CD4-positive, alpha-beta T cell treated with Interleukin-17A for 4 hours (primary cell): Measurements from ENCODE around the gene MEP1B.
"Not testable (repeated sequence)": the region's sequence is repeated elsewhere in the genome, so short reads cannot be mapped to it uniquely, and the experiment has no call there.

Experiments
- DNase-seq: peaks from one replicate; pipeline ENCODE4 v3.0.0-alpha.2; 2020; ENCODE audit warnings: mixed read lengths

The MEP1B gene

GRCh38 chr18:32209685-32210445 lies 20.0 kb downstream of the MEP1B start:
- no peak for DNase-seq

GRCh38 chr18:32213693-32214092 lies 23.9 kb downstream of the MEP1B start:
- DNase-seq = no peak

GRCh38 chr18:32216390-32216789 lies 26.6 kb downstream of the MEP1B start:
- no peak for DNase-seq

DNA sequence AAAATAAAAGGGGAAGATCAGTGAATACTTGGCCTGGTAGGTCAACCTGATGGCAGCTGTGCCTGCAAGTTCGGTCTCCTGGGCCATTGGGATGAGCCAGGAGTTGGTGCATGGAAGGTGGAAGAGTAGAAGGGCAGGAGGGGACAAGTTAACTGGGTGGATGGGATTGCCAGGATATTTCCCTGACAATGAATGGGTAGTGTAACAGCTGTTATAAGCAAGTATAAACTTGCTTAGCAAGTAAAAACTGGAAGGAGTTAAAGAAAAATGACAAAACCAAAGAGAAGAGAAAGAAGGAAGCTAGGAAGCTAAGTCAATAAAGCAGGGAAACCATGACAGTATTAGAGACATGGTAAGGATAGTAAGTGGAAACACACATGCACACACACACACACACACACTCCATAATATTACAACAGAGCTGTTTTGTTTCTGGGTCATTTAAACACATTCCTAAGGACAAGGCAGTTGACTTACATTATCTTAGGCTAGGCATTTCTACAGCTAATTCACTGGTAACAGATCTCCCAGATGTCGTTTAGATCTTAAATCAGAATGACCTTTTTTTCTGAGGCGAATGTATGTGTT lies 29.7 kb downstream of the MEP1B start:
- DNase-seq = no peak

GRCh38 chr18:32233348-32233747 lies 43.5 kb downstream of the MEP1B start:
- DNase-seq = not testable (repeated sequence)

- no peak for DNase-seq
These were observed 47.2 kb downstream of the MEP1B start for GRCh38 chr18:32237049-32237448.

- no peak for DNase-seq
These were observed 48.9 kb downstream of the MEP1B start for GRCh38 chr18:32238635-32239268.

DNA sequence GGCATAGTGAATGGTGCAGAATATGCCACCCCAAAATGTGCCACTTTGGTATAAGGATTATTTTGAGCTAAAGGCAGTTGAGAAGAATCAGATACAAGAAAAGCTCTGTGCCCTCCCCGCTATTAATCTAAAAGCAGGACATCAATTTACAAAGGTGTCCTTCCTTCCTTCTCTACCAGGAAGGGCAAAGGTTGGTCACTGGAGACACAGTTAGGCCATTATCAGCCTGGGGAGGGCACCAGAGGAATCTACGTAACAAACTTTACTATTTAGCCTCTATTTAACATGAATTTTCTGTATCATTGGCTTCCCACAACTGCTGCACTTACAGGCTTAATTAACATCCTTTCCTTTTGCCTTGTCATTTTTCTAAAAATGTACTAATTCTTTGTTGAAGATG lies 52.6 kb downstream of the MEP1B start:
- DNase-seq = no peak

GRCh38 chr18:32243358-32243757 lies 53.5 kb downstream of the MEP1B start:
- DNase-seq = no peak

- DNase-seq = no peak
These were observed 55.0 kb downstream of the MEP1B start for GRCh38 chr18:32244881-32245280.

- DNase-seq = no peak
These were observed 59.5 kb downstream of the MEP1B start for GRCh38 chr18:32249147-32249929.

DNA sequence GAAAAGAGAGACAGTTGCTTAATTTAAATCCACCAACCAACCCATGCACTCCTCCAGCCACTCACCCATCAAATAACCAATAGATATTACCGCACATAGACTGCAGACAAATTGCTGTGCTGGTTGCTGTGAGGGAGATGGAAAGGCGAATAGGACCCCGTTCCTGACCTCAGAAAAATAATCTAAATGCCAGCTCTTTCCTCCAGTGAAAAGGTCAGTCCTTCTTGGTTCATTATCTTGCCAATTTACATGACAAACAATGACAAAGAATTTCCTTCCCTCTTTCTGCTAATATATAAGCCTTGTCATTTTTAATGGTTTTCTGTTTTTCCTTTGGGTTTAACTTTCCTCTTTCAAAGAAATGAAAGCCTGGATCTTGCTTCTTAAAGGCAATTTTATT lies 61.6 kb downstream of the MEP1B start:
- no peak for DNase-seq

GRCh38 chr18:32252141-32252860 lies 62.5 kb downstream of the MEP1B start:
- DNase-seq = no peak

DNA sequence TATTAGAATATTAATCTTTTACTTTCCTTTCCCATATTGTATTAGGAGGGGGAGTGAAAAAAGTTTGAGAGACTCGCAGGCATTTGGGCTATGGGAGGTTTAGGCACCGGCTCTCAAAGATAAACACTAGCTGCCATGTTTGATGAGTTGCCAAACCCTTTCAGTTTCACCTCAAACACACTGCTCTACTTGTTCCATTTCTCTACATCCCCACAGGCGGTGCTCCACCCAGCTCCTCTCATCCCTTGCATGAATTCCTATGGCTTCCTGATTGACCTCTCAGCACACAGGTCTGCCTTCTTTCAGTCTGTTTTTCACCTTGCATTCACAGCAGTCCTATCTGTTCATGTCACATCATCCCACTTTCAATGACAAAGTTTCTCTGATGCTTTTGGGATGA lies 65.7 kb downstream of the MEP1B start:
- no peak for DNase-seq

GRCh38 chr18:32257084-32257785 lies 67.4 kb downstream of the MEP1B start:
- DNase-seq = no peak

DNA sequence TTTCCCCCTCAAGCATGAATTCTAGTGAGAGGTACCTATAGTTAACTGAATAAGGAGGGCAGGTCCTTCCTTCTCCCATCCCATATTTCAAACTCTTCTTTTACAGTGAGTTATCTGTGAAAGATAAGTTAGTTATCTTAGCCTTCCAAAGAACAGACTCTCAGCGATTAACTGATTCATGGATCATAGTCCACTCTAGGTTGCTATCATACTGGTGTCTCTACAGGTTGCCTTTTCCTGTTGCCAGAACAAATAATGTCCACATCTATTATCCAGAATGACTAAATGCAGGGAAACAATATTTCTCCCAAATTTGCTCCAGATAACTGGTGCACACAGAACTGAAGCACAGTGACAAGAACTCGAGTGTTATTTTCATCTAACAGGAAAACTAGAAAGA lies 68.3 kb downstream of the MEP1B start:
- DNase-seq = no peak

DNA sequence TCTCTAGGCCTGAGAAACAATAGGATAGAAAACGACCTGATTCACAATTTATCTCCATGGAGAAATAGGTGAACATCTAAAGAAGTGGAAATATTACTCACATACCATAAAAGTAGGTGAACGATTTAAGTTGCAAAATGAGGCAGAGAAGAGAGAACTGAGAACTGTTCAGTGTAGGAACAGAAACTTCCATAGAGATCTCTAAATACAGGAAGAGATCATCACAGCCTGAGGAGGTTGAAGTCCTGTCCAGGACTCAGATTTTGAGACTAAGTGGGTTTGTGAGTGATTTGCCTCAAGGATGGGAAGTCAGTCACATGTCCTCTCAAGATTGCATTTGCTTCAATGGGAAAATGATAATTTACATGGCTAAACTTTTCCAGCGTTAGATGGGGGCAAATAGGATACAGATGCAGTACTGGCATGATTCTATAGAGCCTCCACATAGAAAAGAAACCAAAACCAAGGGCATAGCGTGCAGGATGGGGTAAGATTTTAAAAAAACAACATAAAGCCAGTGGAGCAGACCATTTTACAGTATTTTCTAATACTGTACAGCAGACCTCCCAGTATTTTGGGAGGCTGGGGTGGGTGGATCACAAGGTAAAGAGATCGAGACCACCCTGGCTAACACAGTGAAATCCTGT lies 68.8 kb downstream of the MEP1B start:
- no peak for DNase-seq

DNA sequence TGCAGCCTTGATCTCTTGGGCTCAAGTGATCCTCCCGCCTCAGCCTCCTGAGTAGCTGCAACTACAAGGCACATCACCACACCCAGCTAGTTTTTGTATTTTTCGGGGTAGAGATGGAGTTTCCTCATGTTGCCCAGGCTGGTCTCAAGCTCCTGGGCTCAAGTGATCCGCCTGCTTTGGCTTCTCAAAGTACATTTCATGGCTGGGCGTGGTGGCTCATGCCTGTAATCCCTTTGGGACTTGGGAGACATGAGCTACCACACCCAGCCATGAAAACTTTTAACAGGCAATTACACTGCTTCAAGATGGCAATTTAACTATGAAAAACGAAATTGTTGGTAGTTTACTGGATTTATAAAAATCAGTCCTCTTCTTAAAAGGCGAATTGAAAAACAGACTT lies 69.7 kb downstream of the MEP1B start:
- no peak for DNase-seq

- DNase-seq = no peak
These were observed 71.2 kb downstream of the MEP1B start for GRCh38 chr18:32261003-32261402.

DNA sequence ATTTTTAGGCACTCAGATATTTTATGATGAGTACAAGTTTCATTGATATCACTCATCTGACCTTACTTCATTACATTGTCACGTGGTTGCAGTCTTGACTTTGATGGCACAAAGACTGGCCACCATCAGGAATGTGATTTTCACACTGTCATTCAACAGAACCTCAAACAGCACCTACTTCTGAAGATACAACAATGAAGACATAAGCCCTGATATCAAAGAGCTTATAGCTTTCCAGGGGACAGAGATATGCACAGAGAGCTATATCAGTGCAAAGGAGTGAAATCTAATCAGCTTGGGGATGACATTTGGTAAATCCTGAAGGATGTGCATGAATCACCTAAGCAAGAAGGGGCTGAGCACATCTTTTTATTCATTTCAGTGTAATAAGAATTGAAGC lies 72.3 kb downstream of the MEP1B start:
- DNase-seq = no peak

DNA sequence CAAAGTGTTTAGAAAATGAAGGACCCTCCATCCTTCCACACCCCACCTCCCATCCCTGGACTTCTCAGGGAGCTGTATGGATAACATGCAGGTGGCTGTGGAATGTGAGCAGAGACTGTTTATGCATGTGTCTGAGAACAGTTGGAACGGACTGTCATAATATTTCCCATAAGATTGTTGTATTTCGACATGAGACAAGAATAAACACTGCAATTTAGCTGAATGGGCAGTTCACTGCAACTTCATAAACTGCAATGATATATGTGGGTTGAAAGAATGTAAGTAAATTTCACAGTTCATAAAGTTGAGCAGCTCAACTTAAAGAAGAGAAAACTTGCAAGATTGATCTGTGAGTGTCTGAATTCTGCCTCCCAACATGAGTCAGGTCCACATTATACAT lies 74.6 kb downstream of the MEP1B start:
- no peak for DNase-seq

DNA sequence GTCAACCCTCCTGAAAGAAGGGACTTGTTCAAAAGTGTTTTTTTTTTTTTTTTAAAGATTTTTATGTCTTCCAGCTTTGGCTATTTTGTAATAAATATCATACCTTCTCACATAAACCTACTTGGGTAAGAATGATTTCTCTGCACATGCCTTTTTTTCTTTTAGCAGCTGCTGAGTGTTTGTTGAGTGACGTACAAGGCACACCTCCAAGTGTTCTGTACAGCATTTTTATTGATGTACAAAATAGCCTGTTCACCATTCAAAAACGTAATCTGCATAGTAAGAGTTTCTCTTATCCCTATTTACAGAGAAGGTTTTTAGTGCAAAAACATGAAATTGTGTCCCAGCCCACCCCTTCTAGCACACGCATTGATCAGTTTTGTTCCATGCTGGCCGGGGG lies 77.6 kb downstream of the MEP1B start:
- no peak for DNase-seq
